GM20000 (cell line): ENCODE measurements around the gene PABPC1L.

Source experiments
- DNase-seq: peaks from one replicate; pipeline ENCODE4 v3.0.0; 2012; ENCODE audit warnings: low spot score
- TF ChIP-seq, protein P1 (sequence below): IDR thresholded peaks from 2 replicates; pipeline ENCODE4 v1.5.1; 2012; ENCODE audit warnings: mild to moderate bottlenecking, control low read depth; ENCODE audit errors: extremely low read depth, missing control alignments

The PABPC1L gene

DNA sequence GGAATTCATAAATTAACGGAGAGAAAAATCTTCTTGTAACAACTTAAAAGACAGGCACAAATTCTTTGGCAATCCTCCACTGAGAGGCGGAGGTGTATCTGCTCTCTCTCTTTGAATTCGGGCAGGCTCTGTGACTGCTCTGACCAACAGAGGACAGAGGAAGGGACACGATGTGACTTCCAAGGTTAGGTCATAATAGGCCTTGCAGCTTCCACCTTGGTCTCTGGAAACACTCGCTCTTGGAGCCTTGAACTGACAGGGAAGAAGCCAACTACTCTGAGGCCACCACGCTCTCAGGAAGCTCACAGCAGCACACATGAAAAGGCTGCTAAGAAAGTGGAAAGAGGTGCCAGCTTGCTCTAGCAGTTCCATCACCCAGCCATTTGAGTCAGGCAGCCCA is 35.4 kb downstream of the PABPC1L start:
- no peak for DNase-seq
- TF ChIP-seq, protein P1, sequence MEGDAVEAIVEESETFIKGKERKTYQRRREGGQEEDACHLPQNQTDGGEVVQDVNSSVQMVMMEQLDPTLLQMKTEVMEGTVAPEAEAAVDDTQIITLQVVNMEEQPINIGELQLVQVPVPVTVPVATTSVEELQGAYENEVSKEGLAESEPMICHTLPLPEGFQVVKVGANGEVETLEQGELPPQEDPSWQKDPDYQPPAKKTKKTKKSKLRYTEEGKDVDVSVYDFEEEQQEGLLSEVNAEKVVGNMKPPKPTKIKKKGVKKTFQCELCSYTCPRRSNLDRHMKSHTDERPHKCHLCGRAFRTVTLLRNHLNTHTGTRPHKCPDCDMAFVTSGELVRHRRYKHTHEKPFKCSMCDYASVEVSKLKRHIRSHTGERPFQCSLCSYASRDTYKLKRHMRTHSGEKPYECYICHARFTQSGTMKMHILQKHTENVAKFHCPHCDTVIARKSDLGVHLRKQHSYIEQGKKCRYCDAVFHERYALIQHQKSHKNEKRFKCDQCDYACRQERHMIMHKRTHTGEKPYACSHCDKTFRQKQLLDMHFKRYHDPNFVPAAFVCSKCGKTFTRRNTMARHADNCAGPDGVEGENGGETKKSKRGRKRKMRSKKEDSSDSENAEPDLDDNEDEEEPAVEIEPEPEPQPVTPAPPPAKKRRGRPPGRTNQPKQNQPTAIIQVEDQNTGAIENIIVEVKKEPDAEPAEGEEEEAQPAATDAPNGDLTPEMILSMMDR = no peak

GRCh38 chr20:44946271-44946852 is 36.5 kb downstream of the PABPC1L start:
- DNase-seq = no peak
- TF ChIP-seq, protein P1 = no peak

- TF ChIP-seq, protein P1 = no peak
- DNase-seq = no peak
Observed at GRCh38 chr20:44948107-44948506, 38.2 kb downstream of the PABPC1L start.

- TF ChIP-seq, protein P1 = no peak
- DNase-seq = no peak
Observed at GRCh38 chr20:44948513-44948912, 38.7 kb downstream of the PABPC1L start.

DNA sequence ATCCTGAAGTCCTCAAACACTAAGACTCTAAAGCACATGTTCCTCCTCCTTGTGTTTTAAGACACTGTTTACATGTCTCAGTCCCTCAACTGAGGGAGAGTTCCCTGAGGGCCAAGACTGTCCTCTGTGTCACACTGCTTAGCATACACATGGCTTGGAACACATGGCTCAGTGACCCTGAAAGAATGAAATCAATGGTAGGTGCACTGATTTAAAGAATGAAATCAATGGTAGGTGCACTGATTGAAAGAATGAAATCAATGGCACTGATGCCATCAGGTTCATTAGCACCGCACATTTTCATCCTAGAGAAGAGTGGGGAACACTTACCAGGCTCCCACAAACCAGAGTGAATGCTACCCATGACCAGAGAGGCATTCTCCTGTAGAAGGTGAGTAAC is 40.5 kb downstream of the PABPC1L start:
- no peak for DNase-seq
- TF ChIP-seq, protein P1 = no peak

GRCh38 chr20:44952731-44953130 is 42.9 kb downstream of the PABPC1L start:
- no peak for DNase-seq
- TF ChIP-seq, protein P1 = no peak

DNA sequence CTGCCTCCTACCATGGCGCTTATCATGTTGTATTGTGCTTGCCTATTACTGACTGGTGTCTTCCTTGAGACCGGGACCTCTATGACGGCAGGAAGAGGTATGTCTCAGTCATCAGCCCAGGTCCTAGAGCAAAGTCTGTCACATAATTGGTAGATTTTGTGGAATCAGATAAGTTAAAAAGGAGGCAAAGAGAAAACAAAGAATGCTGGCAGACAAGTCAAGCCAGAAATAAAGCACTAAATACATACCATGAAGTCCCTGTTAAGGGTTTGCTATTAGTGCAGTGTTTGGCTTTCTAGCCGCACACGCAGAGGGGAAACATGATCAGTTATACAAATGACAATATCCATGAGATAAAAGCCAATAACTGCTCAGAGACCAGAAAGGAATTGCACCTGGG is 44.4 kb downstream of the PABPC1L start:
- TF ChIP-seq, protein P1 = no peak
- DNase-seq = no peak
